ENCODE data around the gene MYLK4. TPM values are rescaled to one million over a fixed set of nuclear protein-coding genes. Genes with fewer than 3 reads are reported as not detected.

The MYLK4 gene
- total RNA-seq, 1 donor from 2014 or later: 0.65 TPM

GRCh38 chr6:2738373-2738979 lies 12.2 kb downstream of the MYLK4 start:
- peaks cover 12% of the 10 kb centered on the region for H3K4me1 Mint-ChIP-seq (ENCODE audit: unreplicated experiment)
- no peak for DNase-seq (ENCODE audit: extremely low spot score, unreplicated experiment)
- H3K4me3 Mint-ChIP-seq: no peak overlapping the region
- H3K27me3 Mint-ChIP-seq: peaks cover 3% of the 10 kb centered on the region
- no peaks in the 10 kb centered on the region for H3K36me3 Mint-ChIP-seq
- TF ChIP-seq, protein P1, sequence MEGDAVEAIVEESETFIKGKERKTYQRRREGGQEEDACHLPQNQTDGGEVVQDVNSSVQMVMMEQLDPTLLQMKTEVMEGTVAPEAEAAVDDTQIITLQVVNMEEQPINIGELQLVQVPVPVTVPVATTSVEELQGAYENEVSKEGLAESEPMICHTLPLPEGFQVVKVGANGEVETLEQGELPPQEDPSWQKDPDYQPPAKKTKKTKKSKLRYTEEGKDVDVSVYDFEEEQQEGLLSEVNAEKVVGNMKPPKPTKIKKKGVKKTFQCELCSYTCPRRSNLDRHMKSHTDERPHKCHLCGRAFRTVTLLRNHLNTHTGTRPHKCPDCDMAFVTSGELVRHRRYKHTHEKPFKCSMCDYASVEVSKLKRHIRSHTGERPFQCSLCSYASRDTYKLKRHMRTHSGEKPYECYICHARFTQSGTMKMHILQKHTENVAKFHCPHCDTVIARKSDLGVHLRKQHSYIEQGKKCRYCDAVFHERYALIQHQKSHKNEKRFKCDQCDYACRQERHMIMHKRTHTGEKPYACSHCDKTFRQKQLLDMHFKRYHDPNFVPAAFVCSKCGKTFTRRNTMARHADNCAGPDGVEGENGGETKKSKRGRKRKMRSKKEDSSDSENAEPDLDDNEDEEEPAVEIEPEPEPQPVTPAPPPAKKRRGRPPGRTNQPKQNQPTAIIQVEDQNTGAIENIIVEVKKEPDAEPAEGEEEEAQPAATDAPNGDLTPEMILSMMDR (conservative IDR thresholded peaks at IDR 0.05): peak; percentile 82
- H3K27ac Mint-ChIP-seq: no peak overlapping the region
- H3K9me3 Mint-ChIP-seq: no peaks in the 10 kb centered on the region

DNA sequence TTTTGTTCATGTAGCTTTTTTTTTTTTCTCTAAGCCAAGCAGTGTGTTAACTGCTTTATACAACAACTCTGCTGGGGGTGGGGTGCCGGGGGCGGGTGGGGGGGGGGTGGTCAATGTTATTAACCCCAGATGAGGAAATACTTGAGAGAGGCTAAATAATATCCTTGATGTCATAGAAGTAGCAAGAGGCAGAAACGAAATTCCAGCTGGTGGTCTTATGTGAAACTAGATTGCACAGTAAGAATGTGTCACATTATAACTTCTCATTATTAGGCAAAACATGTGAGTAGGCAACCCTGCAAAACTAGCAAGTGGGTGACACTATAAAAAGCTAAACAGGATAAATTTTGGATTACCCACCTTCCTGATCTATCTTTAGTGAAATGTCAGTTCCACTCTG lies 12.8 kb downstream of the MYLK4 start:
- DNase-seq (ENCODE audit: extremely low spot score, unreplicated experiment): no peak
- Mint-ChIP-seq H3K4me1 (ENCODE audit: unreplicated experiment) (peaks cover 12% of the 10 kb centered on the region), H3K36me3 (no peaks in the 10 kb centered on the region), H3K9me3 (no peaks in the 10 kb centered on the region), H3K27ac (no peak overlapping the region), H3K4me3 (no peak overlapping the region), H3K27me3 (no peaks in the 10 kb centered on the region)
- TF ChIP-seq, protein P1 (conservative IDR thresholded peaks at IDR 0.05): no peak

DNA sequence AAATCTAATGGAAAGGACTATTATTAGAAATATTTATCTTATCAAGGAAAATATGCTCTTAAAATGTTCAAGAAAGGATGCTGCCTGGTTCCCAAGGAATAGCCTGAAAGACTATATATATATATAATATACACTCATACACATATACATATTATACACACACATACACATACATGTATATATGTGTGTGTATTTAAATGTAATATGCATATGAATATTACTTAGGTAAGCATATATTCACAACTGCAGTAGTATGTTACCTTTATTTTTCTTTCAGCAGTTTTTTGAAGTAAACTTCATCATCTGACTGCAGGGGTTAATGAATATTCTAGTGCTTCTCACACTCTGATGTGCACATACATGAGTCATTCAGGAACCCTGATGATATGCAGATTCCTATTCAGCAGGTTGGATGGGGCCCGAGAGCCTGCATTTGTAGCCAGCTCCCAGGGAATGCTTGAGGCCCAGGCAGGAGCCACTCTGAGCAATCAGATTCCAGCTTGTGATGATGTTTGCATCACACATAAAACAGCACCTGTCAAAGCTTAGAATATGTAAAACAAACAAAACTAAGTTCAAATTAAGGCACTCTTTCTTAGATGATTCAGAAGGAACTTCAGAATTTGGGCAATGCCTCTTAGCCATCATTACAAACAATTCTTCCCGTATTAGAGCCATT lies 16.1 kb downstream of the MYLK4 start:
- no peak for DNase-seq (ENCODE audit: extremely low spot score, unreplicated experiment)
- Mint-ChIP-seq H3K27me3 (peaks cover 4% of the 10 kb centered on the region), H3K4me1 (ENCODE audit: unreplicated experiment) (peaks cover 26% of the 10 kb centered on the region), H3K36me3 (no peaks in the 10 kb centered on the region), H3K9me3 (no peaks in the 10 kb centered on the region), H3K27ac (no peak overlapping the region), H3K4me3 (no peak overlapping the region)
- TF ChIP-seq, protein P1 (conservative IDR thresholded peaks at IDR 0.05): no peak

DNA sequence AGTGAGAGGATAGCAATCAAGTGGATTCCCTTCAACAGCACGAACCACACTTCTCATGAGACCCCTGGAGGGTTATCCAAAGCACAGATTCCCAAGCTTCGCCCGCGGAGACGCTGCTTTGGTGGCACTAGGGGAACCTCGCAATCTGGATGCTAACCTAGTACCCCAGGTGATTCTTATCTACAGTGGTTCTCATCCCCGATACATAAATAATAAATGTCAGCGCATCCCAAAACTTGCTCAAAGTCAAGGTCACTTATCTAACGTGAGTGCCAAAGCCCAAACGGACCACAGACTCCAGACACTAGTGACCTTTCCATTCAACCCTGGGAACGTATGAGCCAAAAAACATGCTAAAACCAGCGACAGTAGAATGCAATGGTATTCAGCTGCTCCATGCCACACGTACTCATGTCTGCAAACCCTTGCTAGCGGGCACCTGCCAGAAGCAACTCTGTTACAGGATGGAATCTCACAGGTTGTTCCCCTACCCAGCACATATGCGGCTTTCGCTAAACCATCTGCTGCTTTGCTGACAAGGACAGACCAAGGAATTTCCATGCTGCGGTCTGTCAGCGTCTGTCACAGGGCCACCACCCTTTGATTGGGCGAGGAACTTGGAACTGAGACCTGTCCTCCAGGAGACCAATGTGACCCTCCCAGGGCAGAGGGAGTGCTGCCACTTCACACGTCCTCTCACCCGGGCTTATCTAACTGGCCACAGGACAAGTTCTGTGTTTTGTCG lies 16.8 kb downstream of the MYLK4 start:
- Mint-ChIP-seq H3K9me3 (no peaks in the 10 kb centered on the region), H3K27ac (no peak overlapping the region), H3K4me1 (ENCODE audit: unreplicated experiment) (peaks cover 26% of the 10 kb centered on the region), H3K27me3 (peaks cover 6% of the 10 kb centered on the region), H3K4me3 (no peak overlapping the region), H3K36me3 (no peaks in the 10 kb centered on the region)
- TF ChIP-seq, protein P1 (conservative IDR thresholded peaks at IDR 0.05): no peak
- no peak for DNase-seq (ENCODE audit: extremely low spot score, unreplicated experiment)

GRCh38 chr6:2733324-2733723 lies 17.4 kb downstream of the MYLK4 start:
- Mint-ChIP-seq H3K4me1 (ENCODE audit: unreplicated experiment) (peaks cover 23% of the 10 kb centered on the region), H3K36me3 (no peaks in the 10 kb centered on the region), H3K9me3 (no peaks in the 10 kb centered on the region), H3K27ac (no peak overlapping the region), H3K4me3 (no peak overlapping the region), H3K27me3 (peaks cover 7% of the 10 kb centered on the region)
- DNase-seq (ENCODE audit: extremely low spot score, unreplicated experiment): no peak
- TF ChIP-seq, protein P1 (conservative IDR thresholded peaks at IDR 0.05): no peak

Data from type B pancreatic cell (in vitro differentiated cells).